ENCODE measurements around the gene DHX8.
A peak's percentile ranks its signal among the peaks of the same experiment; 100 is the strongest.
"Not testable (repeated sequence)": the region's sequence is repeated elsewhere in the genome, so short reads cannot be mapped to it uniquely, and the experiment has no call there.

Gene DHX8

DNA sequence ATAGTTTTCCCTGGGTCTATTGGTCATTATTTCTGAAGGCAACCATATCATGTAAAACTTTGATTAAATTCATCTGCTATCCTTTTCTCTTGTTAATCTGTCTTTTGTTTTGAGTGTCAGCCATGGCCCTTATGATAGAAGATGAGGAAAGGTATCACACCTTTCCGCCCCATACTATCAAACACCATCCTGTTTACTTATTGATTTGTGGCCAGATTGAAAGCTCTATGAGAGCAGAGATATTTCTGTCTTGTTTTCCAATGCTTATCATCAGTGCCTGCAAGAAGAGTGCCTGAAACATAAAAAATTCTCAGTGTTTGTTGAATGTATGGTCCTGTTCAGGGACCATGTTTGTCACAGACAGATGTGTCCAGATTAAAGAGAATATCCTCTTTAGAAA lies 22.6 kb upstream of the DHX8 start:
- no peak for DNase-seq (ENCODE audit: low read depth in 2 of 2)

DNA sequence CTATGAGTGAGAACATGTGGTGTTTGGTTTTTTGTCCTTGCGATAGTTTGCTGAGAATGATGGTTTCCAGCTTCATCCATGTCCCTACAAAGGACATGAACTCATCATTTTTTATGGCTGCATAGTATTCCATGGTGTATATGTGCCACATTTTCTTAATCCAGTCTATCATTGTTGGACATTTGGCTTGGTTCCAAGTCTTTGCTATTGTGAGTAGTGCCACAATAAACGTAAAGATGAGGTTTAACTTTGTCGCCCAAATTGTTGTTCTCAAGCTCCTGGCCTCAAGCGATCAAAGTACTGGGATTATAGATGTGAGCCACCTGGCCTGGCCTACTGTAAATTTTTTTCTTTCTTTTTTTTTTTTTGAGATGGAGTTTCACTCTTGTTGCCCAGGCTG lies 21.2 kb upstream of the DHX8 start:
- DNase-seq (ENCODE audit: low read depth in 2 of 2), result not testable (repeated sequence)

DNA sequence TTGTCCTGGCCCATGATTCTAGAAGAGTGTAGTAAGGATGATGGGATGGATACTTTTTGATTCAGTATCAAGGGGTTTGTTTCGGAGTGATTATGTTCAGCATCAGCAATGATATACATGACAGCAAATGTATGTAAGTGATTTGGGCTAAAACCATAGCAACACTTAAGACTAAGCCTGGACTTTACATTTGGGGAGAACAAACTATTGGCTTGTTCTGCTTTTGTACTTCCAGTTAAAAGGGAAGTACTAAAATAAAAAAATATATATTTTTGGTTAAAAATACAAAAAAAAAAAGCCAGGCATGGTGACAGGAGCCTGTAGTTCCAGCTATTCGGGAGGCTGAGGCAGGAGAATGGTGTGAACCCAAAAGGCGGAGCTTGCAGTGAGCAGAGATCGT lies 20.5 kb upstream of the DHX8 start:
- no peak for DNase-seq (ENCODE audit: low read depth in 2 of 2)

DNA sequence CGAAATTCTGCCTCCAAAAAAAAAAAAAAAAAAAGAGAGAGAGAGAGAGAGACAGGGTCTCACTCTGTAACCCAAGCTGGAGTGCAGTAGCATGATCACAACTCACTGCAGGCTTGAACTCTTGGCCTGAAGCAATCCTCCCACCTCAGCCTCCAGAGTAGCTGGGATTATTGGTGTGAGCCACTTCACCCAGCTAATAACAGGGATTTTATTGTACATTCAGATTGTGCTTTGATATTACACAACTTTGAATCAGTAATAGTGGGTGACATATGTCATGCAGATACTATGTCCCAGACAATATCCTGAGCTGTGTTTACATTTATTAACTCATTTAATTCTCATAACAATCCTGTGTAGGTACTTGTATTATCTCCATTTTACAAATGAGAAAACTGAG lies 19.7 kb upstream of the DHX8 start:
- no peak for DNase-seq (ENCODE audit: low read depth in 2 of 2)

DNA sequence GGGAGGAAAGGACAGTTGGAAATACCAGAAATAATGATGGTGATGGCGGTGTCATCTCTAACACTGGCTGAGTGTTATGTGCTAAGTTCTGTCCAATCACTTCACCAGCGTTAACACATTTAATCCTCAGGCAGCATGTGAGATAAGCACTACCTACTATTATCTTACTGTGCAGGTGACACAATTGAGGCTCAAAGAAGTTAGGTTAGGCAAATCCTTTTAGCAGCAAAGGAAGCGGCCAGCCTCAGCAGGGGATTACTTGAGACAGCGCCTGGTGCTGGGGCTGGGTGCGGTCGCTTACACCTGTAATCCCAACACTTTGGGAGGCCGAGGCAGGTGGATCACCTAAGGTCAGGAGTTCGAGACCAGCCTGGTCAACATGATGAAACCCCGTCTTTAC lies 18.7 kb upstream of the DHX8 start:
- DNase-seq (ENCODE audit: low read depth in 2 of 2), result no peak

DNA sequence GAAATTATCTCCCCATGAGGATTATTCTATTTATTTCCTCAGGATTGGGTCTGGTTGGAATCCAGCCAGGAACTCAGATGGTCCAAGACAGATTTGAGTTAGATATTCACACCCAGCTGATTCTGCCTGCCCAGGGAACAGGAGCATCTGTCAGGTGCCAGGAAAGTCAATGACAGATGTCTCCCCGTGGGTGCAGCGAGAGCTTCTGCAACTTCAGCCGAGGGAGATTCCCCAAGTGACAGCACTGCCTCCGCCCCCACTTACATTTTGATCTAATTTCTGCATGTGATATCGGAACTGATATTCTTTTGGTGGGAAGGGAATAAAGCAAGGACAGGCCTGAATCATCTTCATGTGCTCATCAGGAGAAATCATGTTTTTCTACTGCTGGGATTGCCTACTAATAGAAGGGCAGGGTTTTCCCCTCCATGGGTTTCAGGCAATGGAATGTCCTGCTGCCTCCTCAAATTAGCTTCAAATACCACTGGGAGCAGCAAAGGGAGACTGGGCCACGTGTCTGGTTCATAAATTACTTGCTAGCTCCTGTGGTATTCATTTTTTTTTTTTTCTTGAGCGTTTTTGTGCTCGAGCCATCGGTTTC lies 15.7 kb upstream of the DHX8 start:
- DNase-seq (ENCODE audit: low read depth in 2 of 2), result peak; percentile 82 to 85

DNA sequence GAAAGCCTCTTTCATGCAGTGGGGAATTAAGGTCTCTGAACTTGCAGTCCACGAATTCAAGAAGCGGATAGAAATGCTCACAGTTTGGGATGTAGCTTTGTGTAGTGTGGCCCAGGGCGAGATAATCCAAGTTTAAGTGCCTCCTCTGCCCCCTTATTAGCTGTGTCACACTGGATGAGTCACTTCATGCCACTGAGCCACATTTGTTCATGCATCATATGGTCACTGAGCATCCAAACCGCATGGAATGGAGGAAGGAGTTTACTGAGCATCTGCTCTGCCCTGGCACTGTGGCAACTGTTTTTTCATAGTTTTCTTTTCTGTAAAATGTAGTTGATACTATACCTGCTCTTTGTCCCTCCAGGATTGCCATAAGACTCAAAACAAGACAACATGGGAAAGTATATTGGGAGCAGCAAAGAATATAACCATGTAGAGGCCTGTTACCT lies 15.1 kb upstream of the DHX8 start:
- no peak for DNase-seq (ENCODE audit: low read depth in 2 of 2)

DNA sequence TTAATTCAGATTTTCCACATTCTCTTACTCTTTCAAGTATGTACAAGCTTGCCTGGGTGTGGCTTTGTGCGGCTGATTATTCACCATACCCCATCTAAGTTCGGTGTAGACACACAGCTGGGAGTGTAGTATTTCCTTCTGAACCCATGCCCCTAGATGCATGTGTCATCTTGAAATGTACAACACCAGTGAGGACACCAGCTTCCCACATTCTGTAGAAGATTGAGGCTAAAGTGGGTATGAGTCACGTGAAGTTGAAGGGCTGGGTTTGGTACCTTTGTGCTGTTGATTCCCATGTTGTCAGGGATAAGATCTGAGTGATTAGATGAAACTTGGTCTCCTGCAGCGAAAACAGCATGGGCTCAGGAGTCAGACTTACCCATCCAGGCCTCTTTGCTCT lies 14.6 kb upstream of the DHX8 start:
- DNase-seq (ENCODE audit: low read depth in 2 of 2), result peak; percentile 46 to 51

DNA sequence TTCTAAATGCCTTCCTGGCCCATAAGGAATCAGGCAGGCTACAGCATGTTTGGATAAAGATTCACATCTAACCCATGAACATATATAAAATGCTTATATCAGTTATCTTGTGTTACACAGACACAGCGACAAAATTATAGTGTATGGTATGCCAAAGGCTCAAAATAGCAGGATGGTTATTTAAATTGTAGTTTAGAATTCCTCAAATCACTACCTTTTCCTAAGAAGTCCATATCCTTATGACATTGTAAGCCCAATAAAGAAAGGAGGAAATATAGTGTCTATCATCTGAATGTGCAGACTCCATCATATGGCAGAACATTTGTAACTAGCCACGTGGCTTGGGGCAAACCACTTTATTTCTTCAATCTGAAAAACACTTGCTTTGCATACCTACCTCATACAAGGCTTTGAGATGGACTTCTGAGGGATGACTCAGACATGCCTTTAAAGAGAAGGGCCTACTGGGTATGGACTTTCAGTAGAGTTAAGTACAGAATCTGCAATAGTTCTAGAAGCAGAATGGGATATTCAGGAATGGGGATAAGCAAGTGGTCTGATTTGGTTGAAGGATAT lies 12.1 kb upstream of the DHX8 start:
- no peak for DNase-seq (ENCODE audit: low read depth in 2 of 2)

DNA sequence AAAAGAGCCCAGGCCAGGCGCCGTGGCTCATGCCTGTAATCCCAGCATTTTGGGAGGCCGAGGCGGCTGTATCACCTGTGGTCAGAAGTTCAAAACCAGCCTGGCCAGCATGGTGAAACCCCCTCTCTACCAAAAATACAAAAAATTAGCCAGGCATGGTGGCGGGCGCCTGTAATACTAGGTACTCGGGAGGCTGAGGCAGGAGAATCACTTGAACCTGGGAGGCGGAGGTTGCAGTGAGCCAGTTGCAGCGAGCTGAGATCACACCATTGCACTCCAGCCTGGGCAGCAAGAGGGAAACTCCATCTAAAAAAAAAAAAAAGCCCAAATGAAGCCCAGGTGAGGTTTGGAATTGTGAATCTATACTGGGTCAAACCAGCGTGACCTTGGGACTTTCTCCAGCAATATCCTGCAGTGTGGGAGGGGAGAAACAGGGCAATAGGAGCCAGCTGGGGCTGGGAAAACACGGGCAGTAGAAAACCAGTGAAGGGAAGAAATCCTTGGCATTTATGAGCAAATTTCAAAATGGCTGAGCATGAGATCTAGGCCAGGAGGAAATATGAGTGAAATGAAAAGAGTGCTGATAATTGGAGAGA lies 8.2 kb upstream of the DHX8 start:
- DNase-seq (ENCODE audit: low read depth in 2 of 2), result no peak

DNA sequence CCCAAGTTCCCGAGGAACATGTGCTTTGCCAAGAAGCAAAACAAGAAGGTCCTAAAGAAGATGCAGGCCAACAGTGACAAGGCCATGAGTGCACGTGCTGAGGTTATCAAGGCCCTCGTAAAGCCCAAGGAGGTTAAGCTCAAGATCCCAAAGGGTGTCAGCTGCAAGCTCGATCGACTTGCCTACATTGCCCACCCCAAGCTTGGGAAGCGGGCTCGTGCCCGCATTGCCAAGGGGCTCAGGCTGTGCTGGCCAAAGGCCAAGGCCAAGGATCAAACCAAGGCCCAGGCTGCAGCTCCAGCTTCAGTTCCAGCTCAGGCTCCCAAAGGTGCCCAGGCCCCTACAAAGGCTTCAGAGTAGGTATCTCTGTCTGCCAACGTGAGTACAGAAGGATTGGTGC lies 7.5 kb upstream of the DHX8 start:
- DNase-seq (ENCODE audit: low read depth in 2 of 2), result not testable (repeated sequence)

DNA sequence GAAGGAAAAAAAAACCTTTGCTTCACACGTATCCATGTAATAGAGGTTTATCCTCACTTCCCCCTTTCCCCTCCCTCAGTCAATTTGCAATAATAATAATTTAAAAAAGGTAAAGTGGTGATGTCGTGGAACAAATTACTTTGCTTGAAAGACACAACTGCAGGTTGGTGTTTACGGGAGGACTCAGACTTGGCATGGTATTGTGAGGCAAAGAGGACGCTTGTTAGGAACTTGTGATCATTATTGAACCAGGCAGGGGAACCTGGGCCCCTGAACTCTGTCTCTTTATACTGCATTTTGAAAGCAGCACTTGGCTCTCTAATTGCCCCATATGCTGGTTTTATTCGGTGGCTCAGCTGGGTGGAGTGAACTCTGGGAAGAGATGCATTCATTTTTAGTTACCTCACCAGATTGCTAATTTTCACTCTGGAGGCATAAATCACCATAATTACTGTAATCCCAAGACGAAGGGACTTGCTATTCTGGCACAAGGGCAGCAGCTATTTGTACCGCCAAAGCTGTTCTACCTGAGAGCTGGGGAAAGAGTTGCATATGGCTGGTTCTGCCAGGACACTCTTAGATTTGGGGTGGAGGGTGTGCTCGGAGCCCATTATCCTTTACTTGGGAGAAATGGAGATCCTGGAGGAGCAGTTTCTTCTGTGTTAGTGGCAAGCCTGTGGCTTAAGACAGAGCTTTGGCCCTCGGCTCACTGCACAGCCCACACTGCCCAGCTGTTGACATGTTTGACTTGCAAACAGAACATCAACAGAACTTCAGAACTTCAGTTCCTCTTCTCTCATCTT lies 5.7 kb upstream of the DHX8 start:
- DNase-seq (ENCODE audit: low read depth in 2 of 2), result no peak

DNA sequence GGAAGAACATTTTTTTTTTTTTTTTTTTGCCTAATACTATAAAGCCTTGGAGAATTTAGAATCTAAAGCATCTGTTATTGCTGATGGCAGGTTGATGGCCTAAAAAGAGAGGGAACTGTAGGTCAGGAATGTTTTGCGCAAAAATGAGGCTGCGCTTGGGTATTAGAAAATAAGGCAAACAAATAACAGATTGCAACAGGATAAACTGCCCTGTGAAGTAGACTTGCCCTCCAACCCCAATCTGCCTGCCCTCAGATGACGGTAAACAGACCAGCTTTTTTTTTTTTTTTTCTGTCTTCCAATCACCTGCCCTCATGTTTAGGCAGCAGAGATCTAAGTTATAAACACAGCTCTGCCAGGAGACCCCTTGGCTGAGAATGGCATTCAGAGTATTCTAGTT lies 3.8 kb upstream of the DHX8 start:
- no peak for DNase-seq (ENCODE audit: low read depth in 2 of 2)

DNA sequence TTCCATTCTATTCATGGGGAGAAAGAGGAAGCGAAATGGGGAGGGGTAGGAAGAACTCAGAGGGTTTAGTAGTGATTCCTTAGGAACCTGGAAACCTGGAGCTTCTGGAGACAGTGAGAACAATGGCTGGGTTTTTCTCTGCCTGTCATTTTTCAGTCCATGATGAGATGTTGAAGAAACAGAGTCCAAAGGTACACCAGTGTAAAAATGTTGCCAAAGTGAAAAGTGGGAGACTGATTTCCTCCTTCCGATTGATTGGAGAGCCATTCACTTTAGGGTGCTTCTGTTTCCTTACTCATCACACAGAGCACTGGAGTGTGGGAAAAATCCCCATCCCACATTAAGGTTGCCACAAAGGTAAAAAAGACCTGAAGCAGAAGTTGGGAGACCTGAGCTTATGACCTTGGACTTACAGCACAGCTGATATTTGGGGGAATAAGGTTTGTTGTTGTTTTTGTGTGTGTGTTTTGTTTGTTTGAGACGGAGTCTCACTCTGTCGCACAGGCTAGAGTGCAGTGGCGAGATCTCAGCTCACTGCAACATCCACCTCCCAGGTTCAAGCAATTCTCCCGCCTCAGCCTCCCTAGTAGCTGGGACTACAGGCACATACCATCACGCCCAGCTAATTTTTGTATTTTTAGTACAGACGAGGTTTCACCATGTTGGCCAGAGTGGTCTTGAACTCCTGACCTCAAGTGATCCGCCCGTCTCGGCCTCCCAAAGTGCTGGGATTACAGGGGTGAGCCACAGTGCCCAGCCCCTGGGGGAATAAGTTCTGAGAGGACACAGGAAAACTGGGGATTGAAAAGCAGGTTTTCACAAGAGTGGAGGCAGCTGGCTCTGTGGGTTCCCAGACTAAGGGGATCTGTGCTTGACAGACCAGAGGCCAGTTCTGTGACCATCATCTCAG lies 1.4 kb upstream of the DHX8 start:
- DNase-seq (ENCODE audit: low read depth in 2 of 2), result no peak

DNA sequence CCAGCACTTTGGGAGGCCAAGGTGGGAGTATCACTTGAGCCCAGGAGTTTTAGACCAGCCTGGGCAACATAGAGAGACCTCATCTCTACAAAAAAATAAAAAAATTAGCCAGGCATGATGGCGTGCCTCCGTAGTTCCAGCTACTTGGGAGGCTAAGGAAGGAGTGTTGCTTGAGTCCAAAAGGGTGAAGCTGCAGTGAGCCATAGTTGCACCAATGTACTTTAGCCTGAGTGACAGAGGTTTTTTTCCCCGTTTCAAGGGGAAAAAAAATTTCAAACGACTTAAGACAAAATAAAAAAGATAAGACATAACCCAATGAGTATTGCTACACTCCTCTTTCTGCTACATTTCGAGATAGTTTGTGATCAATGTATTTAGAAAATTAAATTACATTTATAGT lies 6.8 kb downstream of the DHX8 start:
- no peak for DNase-seq (ENCODE audit: low read depth in 2 of 2)

DNA sequence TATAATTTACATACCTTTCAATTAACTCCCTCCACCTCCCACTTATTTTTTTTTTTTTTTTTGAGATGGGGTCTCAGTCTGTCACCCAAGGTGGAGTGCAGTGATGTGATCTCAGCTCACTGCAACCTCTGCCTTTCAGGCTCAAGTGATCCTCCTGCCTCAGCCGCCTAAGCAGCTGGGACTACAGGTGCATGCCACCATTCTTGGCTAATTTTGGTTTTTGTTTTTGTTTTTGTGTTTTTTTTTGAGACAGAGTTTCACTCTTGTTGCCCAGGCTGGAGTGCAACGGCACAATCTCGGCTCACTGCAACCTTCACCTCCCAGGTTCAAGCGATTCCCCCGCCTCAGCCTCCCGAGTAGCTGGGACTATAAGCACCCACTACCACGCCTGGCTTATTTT lies 25.7 kb downstream of the DHX8 start:
- not testable (repeated sequence) for DNase-seq (ENCODE audit: low read depth in 2 of 2)

DNA sequence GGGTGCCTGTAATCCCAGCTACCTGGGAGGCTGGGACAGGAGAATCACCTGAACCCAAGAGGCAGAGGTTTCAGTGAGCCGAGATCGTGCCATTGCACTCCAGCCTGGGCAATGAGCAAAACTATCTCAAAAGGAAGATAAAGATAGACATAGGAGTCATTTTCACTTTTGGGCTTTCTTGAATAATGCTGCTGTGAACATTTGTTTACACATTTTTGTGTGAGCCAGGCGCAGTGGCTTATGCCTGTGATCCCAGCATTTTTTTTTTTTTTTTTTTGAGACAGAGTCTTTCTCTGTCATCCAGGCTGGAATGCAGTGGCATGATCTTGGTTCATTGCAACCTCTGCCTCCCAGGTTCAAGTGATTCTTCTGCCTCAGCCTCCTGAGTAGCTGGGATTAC lies 27.4 kb downstream of the DHX8 start:
- not testable (repeated sequence) for DNase-seq (ENCODE audit: low read depth in 2 of 2)

DNA sequence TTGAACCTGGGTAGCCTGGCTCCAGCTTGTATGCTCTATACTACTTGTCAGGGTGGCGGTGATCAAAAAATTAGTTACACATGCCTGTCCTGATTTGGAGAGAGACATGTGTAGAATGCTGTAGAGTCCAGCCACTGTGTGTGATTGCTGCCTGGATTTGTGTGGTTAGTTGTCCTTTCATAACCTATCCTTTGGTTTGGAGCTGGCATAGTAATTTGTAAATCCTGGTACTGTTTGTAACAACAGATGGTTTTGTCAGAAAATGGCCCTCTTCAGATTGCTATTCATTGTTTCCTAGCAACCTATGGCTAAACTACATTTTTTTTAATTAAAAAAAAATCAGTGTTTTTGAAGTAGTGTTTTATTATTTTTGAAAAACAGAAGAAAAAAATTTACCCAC lies 31.9 kb downstream of the DHX8 start:
- no peak for DNase-seq (ENCODE audit: low read depth in 2 of 2)

DNA sequence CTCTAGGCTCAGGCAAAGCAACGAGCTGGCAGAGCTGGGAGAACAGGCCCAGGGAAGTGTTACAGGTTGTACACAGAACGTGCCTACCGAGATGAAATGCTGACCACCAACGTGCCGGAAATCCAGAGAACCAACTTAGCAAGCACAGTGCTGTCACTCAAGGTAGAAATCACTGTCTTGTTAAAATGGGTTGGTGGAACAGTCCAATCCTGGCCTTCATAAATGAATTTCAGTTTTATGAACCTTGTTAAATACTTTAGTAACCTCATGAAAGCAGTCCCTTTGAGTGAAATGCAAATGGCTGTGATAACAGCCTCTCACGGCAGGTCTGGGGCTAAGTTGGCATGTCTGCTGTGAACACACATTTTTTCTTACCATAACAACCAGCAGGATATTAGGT lies 33.4 kb downstream of the DHX8 start:
- DNase-seq (ENCODE audit: low read depth in 2 of 2), result no peak

DNA sequence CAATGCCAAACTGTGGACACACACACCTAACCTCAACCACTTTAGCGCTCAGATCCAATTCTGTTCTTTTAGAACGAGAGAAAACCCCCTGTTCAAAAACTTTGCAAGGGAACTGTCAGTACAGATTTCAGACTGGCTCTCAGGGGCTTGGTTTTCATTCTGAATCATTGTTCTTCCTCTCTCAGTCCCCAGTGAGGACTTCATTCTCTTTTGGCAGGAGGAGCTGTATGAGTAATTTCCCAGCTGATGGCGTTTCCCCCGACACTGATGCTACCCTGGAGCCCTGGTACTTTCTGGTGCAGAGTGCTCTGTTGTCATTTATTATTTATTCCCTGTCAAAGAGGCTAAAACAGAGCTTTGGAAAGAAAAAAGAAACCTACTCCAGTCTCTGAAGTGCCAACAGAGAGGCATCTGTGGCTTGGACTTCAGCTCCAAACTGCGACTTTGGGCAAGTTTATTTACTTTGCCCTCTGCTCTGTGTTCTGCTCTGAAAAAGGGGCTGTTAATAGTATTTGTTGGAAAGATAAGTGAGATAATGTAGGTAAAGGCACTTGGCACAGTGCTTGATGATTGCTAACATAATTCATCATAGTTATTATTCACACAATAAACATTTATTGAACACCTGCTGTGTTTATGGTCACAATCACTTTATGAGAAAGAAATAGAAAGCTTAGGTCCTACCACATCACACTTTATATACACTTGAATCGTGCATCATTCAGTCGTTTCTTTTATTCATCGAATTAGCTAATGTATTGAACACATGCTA lies 34.0 kb downstream of the DHX8 start:
- no peak for DNase-seq (ENCODE audit: low read depth in 2 of 2)

DNA sequence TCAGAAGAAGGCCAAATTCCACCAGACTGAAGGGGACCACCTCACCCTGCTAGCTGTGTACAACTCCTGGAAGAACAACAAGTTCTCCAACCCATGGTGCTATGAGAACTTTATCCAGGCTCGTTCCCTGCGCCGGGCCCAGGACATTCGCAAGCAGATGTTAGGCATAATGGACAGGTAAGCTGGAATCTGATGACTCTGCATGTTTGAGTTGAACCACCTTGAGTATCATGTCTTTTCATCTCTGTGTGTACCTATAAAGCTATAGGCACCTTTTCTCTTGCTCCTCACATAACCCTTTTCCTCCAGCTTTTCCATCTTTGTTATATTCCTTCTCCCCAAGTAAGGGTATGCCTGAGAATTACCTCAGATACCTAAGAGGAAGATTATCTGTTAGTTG lies 37.6 kb downstream of the DHX8 start:
- DNase-seq (ENCODE audit: low read depth in 2 of 2), result no peak
